ENCODE results near the gene DBP. TPM values are rescaled to one million over a fixed set of nuclear protein-coding genes. Genes with fewer than 3 reads are reported as not detected.
"Not testable (repeated sequence)": the region's sequence is repeated elsewhere in the genome, so short reads cannot be mapped to it uniquely, and the experiment has no call there.

The DBP gene
- polyA plus RNA-seq, 2 of the 4 experiments (the other 2 are of a cell fraction) = 2.5 to 3.8 TPM

- DNase-seq (ENCODE audit: low read depth in 1 of 2, low spot score in 1 of 2) (no peak), FAIRE-seq (no peak), ATAC-seq (no peak; a peak in 1 of 6 replicates)
- Histone ChIP-seq H3K27ac (no peak overlapping the region), H3K4me1 (peaks cover 14% of the 10 kb centered on the region), H3K4me2 (no peak overlapping the region), H3K9me3 (no peaks in the 10 kb centered on the region), H3K4me3 (no peak overlapping the region)
- TF ChIP-seq MAZ (IDR thresholded peaks at IDR 0.05; ENCODE audit: borderline replicate concordance, low read depth, low read length) = no peak
- no peak for TF ChIP-seq RNF2 (IDR thresholded peaks at IDR 0.05; ENCODE audit: borderline replicate concordance, low read depth)
- no peak for TF ChIP-seq KDM1A (IDR thresholded peaks at IDR 0.05; ENCODE audit: low read depth)
- no peak for TF ChIP-seq CBX2 (IDR thresholded peaks at IDR 0.05; ENCODE audit: borderline replicate concordance, low read depth)
- no peak for TF ChIP-seq TP53 (CRISPR knock-in tag; IDR thresholded peaks at IDR 0.05)
- no peak for TF ChIP-seq HOXA7 (CRISPR knock-in tag; IDR thresholded peaks at IDR 0.05)
- no peak for TF ChIP-seq TFCP2L1 (CRISPR knock-in tag; IDR thresholded peaks at IDR 0.05)
- TF ChIP-seq FOSL2 (IDR thresholded peaks at IDR 0.05) = no peak
- no peak for TF ChIP-seq FOSL2 (CRISPR knock-in tag; IDR thresholded peaks at IDR 0.05)
- no peak for TF ChIP-seq EP300 (IDR thresholded peaks at IDR 0.05)
- no peak for TF ChIP-seq BHLHE40 (IDR thresholded peaks at IDR 0.05; ENCODE audit: low read depth, low read length)
- TF ChIP-seq PHF8 (IDR thresholded peaks at IDR 0.05; ENCODE audit: borderline replicate concordance, low read depth) = no peak
- no peak for TF ChIP-seq POLR2A (IDR thresholded peaks at IDR 0.05; ENCODE audit: low read length)
- no peak for TF ChIP-seq ZC3H11A (IDR thresholded peaks at IDR 0.05)
- no peak for TF ChIP-seq CTCF (IDR thresholded peaks at IDR 0.05)
- TF ChIP-seq USF2 (IDR thresholded peaks at IDR 0.05) = no peak
- no peak for TF ChIP-seq CHD2 (IDR thresholded peaks at IDR 0.05; ENCODE audit: low read length, partially characterized antibody)
- no peak for TF ChIP-seq HES2 (IDR thresholded peaks at IDR 0.05)
- no peak for TF ChIP-seq FOSB (CRISPR knock-in tag; IDR thresholded peaks at IDR 0.05)
- no peak for TF ChIP-seq CBX8 (IDR thresholded peaks at IDR 0.05)
- TF ChIP-seq NR3C1 (IDR thresholded peaks at IDR 0.05) = no peak
- POLR2A ChIA-PET = no interaction called here
- WGBS (ENCODE audit: missing lambda C conversion rate) = 74% methylated on average over 7 of the region's 7 CpGs
- CTCF ChIA-PET = interaction anchor here (0.6 to 1.6 kb wide), 6 partner anchors 27 to 160 kb away, joined by 3 to 4 read pairs (median 3); no protein-coding TSS in a partner anchor
These were observed 43.9 kb upstream of the DBP start for GRCh38 chr19:48681127-48681470.

- Histone ChIP-seq H3K27ac (no peak overlapping the region), H3K9me3 (no peaks in the 10 kb centered on the region)
- CTCF ChIA-PET = interaction anchor here (0.6 to 1.4 kb wide), 4 partner anchors 26 to 161 kb away, joined by 3 to 4 read pairs (median 3); no protein-coding TSS in a partner anchor
These were observed 43.4 kb upstream of the DBP start for GRCh38 chr19:48680436-48681126.

GRCh38 chr19:48680006-48680405 is 42.8 kb upstream of the DBP start:
- FAIRE-seq; POLR2A ChIA-PET; DNase-seq (ENCODE audit: low read depth in 1 of 2, low spot score in 1 of 2); H3K4me1 ChIP-seq; H3K9me3 ChIP-seq; H3K27ac ChIP-seq; H3K4me2 ChIP-seq; ATAC-seq; H3K4me3 ChIP-seq: not testable (repeated sequence)
- WGBS (ENCODE audit: missing lambda C conversion rate) = 87% methylated on average over 12 of the region's 19 CpGs
- CTCF ChIA-PET = interaction anchor here (0.7 to 1.4 kb wide), 4 partner anchors 13 to 109 kb away, joined by 3 to 4 read pairs (median 3); partner anchors contain the start of gene FUT2

More at GRCh38 chr19:48680436-48681126, 43.4 kb upstream of the DBP start:
- no peak for DNase-seq (ENCODE audit: low read depth in 1 of 2, low spot score in 1 of 2)
- WGBS (ENCODE audit: missing lambda C conversion rate) = 87% methylated on average over 43 of the region's 45 CpGs
- Histone ChIP-seq H3K4me3 (no peak overlapping the region), H3K4me2 (no peak overlapping the region), H3K4me1 (peaks cover 8% of the 10 kb centered on the region)
- TF ChIP-seq HDAC2 (IDR thresholded peaks at IDR 0.05) (no peak), REST (IDR thresholded peaks at IDR 0.05) (no peak), ZSCAN20 (CRISPR knock-in tag; IDR thresholded peaks at IDR 0.05) (no peak)
- no peak for ATAC-seq
- POLR2A ChIA-PET = no interaction called here
- no peak for FAIRE-seq

Measured in A549 (cell line).